GM13977 (cell line): ENCODE data around the gene DMXL2.
A peak's percentile ranks its signal among the peaks of the same experiment; 100 is the strongest.

Source experiments
- DNase-seq: peaks from one replicate; pipeline ENCODE4 v3.0.0; 2012; ENCODE audit warnings: low spot score
- CTCF ChIP-seq: IDR thresholded peaks from 2 replicates; pipeline ENCODE4 v1.5.1; 2012; ENCODE audit warnings: mild to moderate bottlenecking, control low read depth; ENCODE audit not compliant: insufficient read depth; ENCODE audit errors: extremely low read depth, missing control alignments
- in situ Hi-C: fragments of 300-500 bp; cut with MboI; formaldehyde crosslinking; loops from one replicate; pipeline ENCODE4 v1.12.0; 2022; ENCODE audit warnings: low sequenced_read_pairs, low pct_unique_long_range_greater_than_20kb, mixed read lengths, inconsistent platforms; ENCODE audit not compliant: unreplicated experiment

The DMXL2 gene

GRCh38 chr15:51526955-51527354 is 95.6 kb downstream of the DMXL2 start:
- in situ Hi-C loops, result no loop called here
- TF ChIP-seq CTCF, result no peak
- no peak for DNase-seq

- no peak for DNase-seq
- TF ChIP-seq CTCF, result no peak
- in situ Hi-C loops, result no loop called here
These were observed 98.2 kb downstream of the DMXL2 start for GRCh38 chr15:51524376-51524775.

- no peak for DNase-seq
- in situ Hi-C loops, result no loop called here
- TF ChIP-seq CTCF, result no peak
These were observed 106.3 kb downstream of the DMXL2 start for GRCh38 chr15:51516291-51516690.

- no peak for TF ChIP-seq CTCF
- in situ Hi-C loops, result no loop called here
- no peak for DNase-seq
These were observed 117.3 kb downstream of the DMXL2 start for GRCh38 chr15:51505251-51505650.

GRCh38 chr15:51503003-51503402 is 119.6 kb downstream of the DMXL2 start:
- DNase-seq, result no peak
- in situ Hi-C loops, result no loop called here
- no peak for TF ChIP-seq CTCF

GRCh38 chr15:51499379-51499976 is 123.1 kb downstream of the DMXL2 start:
- DNase-seq, result peak; percentile 51

More at GRCh38 chr15:51499379-51499976, 123.1 kb downstream of the DMXL2 start:
- in situ Hi-C loops, result no loop called here
- TF ChIP-seq CTCF, result peak; percentile 64
